Measurements from ENCODE around the gene NID2. TPM values are rescaled to one million over a fixed set of nuclear protein-coding genes. Genes with fewer than 3 reads are reported as not detected.

The NID2 gene
- polyA plus RNA-seq, 1 of the 3 experiments (the other 2 are of a cell fraction): 22.7 TPM

DNA sequence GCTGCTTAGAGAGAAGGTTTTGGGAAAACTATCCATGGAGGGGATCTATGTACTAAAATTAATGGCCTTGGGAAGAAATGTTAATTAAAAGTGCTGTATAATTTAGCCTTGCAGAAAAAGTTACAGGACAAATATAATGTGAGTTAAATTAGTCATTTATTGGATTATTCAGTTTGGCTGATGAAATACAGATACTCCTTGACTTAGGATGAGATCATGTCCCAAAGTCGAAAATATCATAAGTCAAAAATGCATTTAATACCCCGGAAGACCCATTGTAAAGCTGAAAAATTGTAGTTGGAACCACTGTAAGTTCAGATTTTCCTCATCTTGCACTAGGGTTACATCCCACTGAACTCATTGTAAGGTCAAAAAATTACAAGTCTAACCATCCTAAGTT is 69.8 kb downstream of the NID2 start:
- Histone ChIP-seq H3K4me2 (peak overlapping the region; percentile 1; the same call in 1 of the 2 replicates), H3K79me2 (ENCODE audit: insufficient read depth) (peaks cover 58% of the 10 kb centered on the region), H3K36me3 (replicated peaks in 1 of 2; ENCODE audit: control insufficient read depth in 1 of 2, insufficient read depth in 2 of 2, low read length in 1 of 2) (peaks cover 74 to 97% of the 10 kb centered on the region in 2 experiments), H3K4me1 (ENCODE audit: control insufficient read depth in 1 of 2, insufficient read depth in 2 of 2, low read depth in 1 of 2, low read length in 1 of 2) (peaks cover 0 to 17% of the 10 kb centered on the region in 2 experiments; a peak in 2 of 4 replicates), H4K20me1 (ENCODE audit: insufficient read depth) (no peaks in the 10 kb centered on the region), H3F3A (replicated peaks; ENCODE audit: insufficient read depth) (peaks cover 35% of the 10 kb centered on the region), H3K9ac (peak overlapping the region; percentile 48; the same call in 1 of the 2 replicates), H3K27me3 (ENCODE audit: insufficient read depth) (no peaks in the 10 kb centered on the region), H3K9me3 (no peaks in the 10 kb centered on the region), H3K27ac (ENCODE audit: low read depth in 2 of 2, low read length in 1 of 2) (peak overlapping the region in 1 of 2 experiments; percentile 90; a peak in 2 of 4 replicates), H2AFZ (ENCODE audit: low read depth) (no peak overlapping the region), H3K4me3 (ENCODE audit: low read depth in 2 of 2, low read length in 1 of 2) (no peak overlapping the region), H3K9me2 (no peaks in the 10 kb centered on the region)
- ChIA-PET POLR2A (no interaction called here), CTCF (interaction anchor here (1.4 kb wide), 1 partner anchor 17 kb away, joined by 3 read pairs; no protein-coding TSS in a partner anchor)
- no peak for DNase-seq
- 36% methylated on average over 2 of the region's 2 CpGs for WGBS (ENCODE audit: low lambda C conversion rate)
- TF ChIP-seq YY1 (IDR thresholded peaks at IDR 0.05; ENCODE audit: low read depth) (no peak), SIN3A (IDR thresholded peaks at IDR 0.05; ENCODE audit: borderline replicate concordance, low read depth, low read length) (no peak), GABPA (IDR thresholded peaks at IDR 0.05; ENCODE audit: low read depth) (no peak), JUND (IDR thresholded peaks at IDR 0.05) (no peak), TEAD4 (IDR thresholded peaks at IDR 0.05; ENCODE audit: borderline replicate concordance, insufficient read depth) (no peak), EP300 (IDR thresholded peaks at IDR 0.05; ENCODE audit: borderline replicate concordance in 1 of 2, low read depth in 1 of 2, low read length in 1 of 2) (peak in 1 of 2 experiments; percentile 42; a peak in 1 of 4 replicates), GATA2 (CRISPR knock-in tag; IDR thresholded peaks at IDR 0.05) (no peak), TAF1 (IDR thresholded peaks at IDR 0.05; ENCODE audit: borderline replicate concordance, low read depth, low read length) (no peak), TCF12 (IDR thresholded peaks at IDR 0.05) (peak; percentile 82), RCOR1 (IDR thresholded peaks at IDR 0.05; ENCODE audit: low read length) (no peak), MEF2A (IDR thresholded peaks at IDR 0.05; ENCODE audit: borderline replicate concordance, low read depth) (no peak), EZH2phosphoT487 (IDR thresholded peaks at IDR 0.05; ENCODE audit: borderline replicate concordance, low read depth) (no peak), POLR2AphosphoS5 (IDR thresholded peaks at IDR 0.05; ENCODE audit: low read depth, low read length) (no peak), FOSL2 (IDR thresholded peaks at IDR 0.05; ENCODE audit: borderline replicate concordance, low read depth) (peak; percentile 48; the same call in 1 of the 2 replicates), SMC3 (IDR thresholded peaks at IDR 0.05; ENCODE audit: low read depth, low read length) (no peak)
- TF ChIP-seq, protein P1, sequence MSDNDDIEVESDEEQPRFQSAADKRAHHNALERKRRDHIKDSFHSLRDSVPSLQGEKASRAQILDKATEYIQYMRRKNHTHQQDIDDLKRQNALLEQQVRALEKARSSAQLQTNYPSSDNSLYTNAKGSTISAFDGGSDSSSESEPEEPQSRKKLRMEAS (IDR thresholded peaks at IDR 0.05; ENCODE audit: low read depth): no peak
- TF ChIP-seq, protein P2, sequence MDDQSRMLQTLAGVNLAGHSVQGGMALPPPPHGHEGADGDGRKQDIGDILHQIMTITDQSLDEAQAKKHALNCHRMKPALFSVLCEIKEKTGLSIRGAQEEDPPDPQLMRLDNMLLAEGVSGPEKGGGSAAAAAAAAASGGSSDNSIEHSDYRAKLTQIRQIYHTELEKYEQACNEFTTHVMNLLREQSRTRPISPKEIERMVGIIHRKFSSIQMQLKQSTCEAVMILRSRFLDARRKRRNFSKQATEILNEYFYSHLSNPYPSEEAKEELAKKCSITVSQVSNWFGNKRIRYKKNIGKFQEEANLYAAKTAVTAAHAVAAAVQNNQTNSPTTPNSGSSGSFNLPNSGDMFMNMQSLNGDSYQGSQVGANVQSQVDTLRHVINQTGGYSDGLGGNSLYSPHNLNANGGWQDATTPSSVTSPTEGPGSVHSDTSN (IDR thresholded peaks at IDR 0.05): peak; percentile 64; the same call in 1 of the 2 replicates
- TF ChIP-seq, protein P3, sequence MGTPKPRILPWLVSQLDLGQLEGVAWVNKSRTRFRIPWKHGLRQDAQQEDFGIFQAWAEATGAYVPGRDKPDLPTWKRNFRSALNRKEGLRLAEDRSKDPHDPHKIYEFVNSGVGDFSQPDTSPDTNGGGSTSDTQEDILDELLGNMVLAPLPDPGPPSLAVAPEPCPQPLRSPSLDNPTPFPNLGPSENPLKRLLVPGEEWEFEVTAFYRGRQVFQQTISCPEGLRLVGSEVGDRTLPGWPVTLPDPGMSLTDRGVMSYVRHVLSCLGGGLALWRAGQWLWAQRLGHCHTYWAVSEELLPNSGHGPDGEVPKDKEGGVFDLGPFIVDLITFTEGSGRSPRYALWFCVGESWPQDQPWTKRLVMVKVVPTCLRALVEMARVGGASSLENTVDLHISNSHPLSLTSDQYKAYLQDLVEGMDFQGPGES (IDR thresholded peaks at IDR 0.05; ENCODE audit: low read depth, low read length): no peak
- TF ChIP-seq, protein P4, sequence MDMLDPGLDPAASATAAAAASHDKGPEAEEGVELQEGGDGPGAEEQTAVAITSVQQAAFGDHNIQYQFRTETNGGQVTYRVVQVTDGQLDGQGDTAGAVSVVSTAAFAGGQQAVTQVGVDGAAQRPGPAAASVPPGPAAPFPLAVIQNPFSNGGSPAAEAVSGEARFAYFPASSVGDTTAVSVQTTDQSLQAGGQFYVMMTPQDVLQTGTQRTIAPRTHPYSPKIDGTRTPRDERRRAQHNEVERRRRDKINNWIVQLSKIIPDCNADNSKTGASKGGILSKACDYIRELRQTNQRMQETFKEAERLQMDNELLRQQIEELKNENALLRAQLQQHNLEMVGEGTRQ (IDR thresholded peaks at IDR 0.05; ENCODE audit: borderline replicate concordance, low read depth, low read length): no peak
- TF ChIP-seq, protein P5, sequence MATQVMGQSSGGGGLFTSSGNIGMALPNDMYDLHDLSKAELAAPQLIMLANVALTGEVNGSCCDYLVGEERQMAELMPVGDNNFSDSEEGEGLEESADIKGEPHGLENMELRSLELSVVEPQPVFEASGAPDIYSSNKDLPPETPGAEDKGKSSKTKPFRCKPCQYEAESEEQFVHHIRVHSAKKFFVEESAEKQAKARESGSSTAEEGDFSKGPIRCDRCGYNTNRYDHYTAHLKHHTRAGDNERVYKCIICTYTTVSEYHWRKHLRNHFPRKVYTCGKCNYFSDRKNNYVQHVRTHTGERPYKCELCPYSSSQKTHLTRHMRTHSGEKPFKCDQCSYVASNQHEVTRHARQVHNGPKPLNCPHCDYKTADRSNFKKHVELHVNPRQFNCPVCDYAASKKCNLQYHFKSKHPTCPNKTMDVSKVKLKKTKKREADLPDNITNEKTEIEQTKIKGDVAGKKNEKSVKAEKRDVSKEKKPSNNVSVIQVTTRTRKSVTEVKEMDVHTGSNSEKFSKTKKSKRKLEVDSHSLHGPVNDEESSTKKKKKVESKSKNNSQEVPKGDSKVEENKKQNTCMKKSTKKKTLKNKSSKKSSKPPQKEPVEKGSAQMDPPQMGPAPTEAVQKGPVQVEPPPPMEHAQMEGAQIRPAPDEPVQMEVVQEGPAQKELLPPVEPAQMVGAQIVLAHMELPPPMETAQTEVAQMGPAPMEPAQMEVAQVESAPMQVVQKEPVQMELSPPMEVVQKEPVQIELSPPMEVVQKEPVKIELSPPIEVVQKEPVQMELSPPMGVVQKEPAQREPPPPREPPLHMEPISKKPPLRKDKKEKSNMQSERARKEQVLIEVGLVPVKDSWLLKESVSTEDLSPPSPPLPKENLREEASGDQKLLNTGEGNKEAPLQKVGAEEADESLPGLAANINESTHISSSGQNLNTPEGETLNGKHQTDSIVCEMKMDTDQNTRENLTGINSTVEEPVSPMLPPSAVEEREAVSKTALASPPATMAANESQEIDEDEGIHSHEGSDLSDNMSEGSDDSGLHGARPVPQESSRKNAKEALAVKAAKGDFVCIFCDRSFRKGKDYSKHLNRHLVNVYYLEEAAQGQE (IDR thresholded peaks at IDR 0.05; ENCODE audit: low read depth, low read length): no peak
- TF ChIP-seq, protein P6, sequence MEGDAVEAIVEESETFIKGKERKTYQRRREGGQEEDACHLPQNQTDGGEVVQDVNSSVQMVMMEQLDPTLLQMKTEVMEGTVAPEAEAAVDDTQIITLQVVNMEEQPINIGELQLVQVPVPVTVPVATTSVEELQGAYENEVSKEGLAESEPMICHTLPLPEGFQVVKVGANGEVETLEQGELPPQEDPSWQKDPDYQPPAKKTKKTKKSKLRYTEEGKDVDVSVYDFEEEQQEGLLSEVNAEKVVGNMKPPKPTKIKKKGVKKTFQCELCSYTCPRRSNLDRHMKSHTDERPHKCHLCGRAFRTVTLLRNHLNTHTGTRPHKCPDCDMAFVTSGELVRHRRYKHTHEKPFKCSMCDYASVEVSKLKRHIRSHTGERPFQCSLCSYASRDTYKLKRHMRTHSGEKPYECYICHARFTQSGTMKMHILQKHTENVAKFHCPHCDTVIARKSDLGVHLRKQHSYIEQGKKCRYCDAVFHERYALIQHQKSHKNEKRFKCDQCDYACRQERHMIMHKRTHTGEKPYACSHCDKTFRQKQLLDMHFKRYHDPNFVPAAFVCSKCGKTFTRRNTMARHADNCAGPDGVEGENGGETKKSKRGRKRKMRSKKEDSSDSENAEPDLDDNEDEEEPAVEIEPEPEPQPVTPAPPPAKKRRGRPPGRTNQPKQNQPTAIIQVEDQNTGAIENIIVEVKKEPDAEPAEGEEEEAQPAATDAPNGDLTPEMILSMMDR (IDR thresholded peaks at IDR 0.05): no peak
- TF ChIP-seq, protein P7, sequence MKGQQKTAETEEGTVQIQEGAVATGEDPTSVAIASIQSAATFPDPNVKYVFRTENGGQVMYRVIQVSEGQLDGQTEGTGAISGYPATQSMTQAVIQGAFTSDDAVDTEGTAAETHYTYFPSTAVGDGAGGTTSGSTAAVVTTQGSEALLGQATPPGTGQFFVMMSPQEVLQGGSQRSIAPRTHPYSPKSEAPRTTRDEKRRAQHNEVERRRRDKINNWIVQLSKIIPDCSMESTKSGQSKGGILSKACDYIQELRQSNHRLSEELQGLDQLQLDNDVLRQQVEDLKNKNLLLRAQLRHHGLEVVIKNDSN (IDR thresholded peaks at IDR 0.05; ENCODE audit: borderline replicate concordance, low read depth): no peak

Data from SK-N-SH (cell line).